HTR-8/SVneo (cell line): ENCODE measurements around the gene PIGZ.

ENCODE experiments used
- DNase-seq: peaks from one replicate; pipeline ENCODE4 v3.0.0; 2011; ENCODE audit warnings: low spot score, mixed read lengths; ENCODE audit not compliant: insufficient read length
- FAIRE-seq: peaks from 2 replicates; lab custom pipeline; 2011; peaks lifted over from hg19 to GRCh38; lab: Jason Lieb, UNC

The PIGZ gene

DNA sequence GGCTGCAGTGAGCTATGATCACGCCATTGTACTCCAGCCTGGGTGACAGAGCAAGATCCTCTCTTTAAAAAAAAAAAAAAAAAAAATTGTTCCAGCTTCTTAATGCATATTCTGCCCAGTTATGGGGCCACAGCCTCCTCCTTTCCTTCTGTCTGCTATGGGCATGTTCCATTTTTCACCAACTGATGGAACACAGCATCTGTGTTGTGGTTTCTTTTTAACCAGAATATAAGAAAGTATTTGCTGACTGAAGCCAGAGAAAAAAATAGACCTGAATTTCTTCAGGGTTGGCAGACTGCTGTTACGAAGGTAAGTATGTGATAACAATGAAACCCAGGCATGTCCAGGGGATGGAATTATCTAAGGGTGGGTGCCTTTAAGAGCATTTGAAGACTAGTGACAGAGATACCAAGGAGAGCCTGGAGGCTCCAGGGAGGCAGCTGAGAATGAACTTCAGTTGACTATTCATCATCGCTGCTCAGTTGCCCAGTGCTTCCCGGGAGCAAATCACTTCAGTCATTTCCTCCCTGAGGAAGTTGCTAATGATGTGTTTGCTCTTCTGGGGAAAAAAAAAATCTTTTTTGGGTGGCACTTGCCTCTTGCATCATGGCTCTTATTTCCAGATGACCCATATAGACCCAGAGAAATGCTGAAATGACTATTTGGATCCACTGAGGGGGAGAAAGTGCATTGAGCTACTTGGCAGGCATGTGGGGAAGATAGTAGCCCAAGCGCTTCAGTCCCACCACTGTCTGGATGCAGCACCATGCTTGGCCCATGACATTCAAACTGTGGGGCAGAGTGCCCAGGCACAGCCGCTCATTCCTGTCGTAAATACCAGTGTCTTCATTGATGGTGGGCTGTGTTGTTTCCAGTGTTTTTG is 40.8 kb downstream of the PIGZ start:
- FAIRE-seq, result no peak
- no peak for DNase-seq

DNA sequence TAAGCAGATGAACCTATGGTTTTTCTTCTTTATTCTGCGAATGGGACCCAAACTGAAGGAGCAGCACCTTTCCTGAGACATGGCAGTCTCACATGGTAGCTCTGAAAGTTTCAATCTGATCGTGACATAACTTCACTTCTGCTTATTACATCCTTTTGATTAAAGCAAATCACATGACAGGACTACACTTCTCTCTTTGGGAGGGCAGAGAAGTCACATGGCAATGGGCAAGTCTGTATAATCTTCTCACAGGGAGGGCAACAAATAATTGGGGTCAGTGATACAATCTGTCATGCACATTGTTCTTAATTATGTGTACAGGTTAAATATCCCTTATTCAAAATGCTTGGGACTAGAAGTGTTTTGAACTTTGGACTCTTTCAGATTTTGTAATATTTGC is 47.9 kb downstream of the PIGZ start:
- no peak for FAIRE-seq

DNA sequence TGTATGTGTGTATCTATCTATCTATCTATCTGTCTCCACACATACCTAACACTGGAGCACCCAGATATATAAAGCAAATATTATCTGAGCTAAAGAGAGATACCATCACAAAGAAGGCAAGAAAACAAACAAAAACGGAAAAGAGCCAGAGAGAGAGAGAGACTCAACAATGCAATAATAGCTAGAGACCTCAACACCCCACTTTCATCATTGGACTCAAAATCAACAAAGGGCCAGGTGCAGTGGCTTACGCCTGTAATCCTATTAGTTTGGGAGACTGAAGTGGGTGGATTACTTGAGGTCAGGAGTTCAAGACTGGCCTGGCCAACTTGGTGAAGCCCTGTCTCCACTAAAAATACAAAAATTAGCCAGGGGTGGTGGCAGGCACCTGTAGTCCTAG is 49.7 kb downstream of the PIGZ start:
- DNase-seq, result no peak
- FAIRE-seq, result no peak

More for the DNA sequence above, 47.9 kb downstream of the PIGZ start:
- DNase-seq, result no peak

DNA sequence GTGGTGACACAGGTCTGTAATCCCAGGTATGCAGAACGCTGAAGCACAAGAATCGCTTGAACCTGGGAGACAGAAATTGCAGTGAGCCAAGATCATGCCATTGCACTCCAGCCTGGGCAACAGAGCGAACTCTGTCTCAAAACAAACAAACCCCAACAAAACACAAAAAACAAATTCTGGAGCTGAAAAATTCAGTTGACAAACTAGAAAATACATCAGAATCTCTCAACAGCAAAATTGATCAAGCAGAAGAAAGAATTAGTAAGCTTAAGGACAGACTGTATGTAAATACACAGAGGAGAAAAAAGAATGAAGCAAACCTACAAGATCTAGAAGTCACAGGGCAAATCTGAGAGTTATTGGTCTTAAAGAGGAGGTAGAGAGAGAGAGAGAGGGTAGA is 51.6 kb downstream of the PIGZ start:
- FAIRE-seq (no peak), DNase-seq (no peak)

DNA sequence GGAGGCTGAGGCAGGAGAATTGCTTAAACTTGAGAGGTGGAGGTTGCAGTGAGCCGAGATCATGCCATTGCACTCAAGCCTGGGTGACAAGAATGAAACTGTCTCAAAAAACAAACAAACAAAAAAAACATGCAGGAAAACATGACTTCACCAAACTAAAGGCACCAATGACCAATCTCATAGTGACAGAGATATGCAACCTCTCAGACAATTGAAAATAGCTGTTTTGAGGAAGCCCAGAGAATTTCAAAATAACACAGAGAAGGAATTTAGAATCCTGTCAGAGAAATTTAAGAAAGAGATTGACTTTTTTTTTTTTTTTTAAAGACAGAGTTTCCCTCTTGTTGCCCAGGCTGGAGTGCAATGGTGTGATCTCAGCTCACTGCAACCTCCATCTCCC is 52.4 kb downstream of the PIGZ start:
- DNase-seq (no peak), FAIRE-seq (no peak)

DNA sequence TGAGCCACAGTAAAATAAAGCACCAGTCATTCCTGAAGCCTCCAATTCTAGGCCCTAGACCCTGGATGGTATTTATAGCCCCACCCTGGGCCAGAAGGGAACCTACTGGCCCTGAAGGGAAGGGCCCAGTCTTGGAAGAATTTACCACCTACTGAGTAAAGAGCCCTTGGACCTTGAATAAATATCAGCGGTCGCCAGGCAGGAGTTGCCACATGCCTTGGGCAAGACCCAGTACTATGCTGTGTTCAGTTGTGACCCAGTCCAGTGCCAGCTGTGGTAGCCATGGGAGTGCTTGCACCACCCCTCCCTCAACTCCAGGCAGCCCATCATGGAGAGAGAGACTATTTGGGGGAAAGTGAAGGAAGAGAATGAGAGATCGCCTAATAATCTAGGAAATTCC is 53.3 kb downstream of the PIGZ start:
- DNase-seq (no peak), FAIRE-seq (no peak)

DNA sequence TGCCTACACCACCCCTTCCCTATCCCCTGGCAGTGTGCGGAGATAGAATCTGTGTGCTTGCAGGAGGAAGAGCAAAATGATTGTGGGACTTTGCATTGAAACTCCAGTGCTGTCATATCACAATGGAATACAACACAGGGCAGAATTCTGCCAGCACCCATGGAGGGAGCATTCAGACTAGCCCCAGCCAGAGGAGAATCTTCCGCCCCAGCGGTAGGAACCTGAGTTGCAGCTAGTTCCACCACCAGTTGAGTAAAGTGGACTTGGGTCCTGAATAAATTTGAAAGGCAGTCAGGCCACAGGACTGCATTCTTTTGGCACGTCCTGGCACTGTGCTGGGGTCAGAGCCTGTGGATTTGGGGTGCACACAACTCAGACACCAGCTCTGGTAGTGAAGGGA is 53.8 kb downstream of the PIGZ start:
- DNase-seq (no peak), FAIRE-seq (no peak)

DNA sequence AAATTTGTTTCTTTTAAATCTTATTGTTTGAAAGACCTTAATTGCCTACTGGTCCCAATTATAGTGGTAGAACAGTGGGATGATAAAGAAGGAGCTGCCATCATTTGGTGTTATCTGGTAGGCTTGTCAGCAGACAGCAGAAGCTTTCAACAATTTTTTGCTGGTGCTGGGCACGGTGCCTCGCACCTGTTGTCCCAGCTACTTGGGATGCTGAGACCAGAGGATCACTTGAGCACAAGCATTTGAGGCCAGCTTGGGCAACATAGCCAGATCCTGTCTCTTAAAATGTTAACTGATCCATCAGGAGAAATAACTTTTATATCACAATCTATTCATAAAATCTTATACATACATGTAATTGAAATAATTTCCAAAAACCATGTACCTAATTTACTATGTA is 64.9 kb downstream of the PIGZ start:
- no peak for FAIRE-seq
- DNase-seq, result no peak

DNA sequence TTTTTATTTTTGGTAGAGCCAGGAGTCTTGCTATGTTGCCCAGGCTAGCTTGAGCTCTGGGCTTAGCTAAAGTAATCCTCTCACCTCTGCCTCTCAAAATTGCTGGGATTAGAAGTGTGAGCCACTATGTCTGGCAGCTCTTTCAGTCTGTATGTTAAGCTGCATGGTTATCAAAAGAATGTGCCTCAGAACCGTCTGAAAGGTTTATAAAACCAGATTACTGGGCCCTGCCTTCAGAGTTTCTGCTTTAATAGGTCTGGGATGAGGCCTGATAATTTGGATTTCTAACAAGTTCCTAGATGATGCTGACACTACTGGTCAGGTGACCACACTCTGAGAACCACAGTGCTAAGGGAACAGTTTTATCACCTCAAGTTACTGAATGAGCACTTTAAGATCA is 66.3 kb downstream of the PIGZ start:
- no peak for FAIRE-seq

DNA sequence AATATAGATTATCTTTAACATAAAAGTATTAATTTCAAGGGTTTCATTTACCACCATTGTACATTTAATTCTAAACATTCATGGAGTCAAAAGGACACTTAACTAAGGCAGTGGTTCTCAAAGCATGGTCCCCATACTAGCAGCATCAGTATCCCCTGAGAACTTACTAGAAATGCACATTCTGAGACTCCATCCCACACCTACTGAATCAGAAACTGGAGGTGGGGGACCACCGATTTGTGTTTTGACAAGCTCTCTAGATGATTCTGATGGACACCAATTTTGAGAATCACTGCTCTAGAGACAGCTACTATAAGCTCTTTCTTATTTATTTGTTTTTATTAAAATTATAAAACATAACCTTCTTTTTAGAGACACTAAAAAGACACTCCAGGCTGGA is 66.9 kb downstream of the PIGZ start:
- no peak for FAIRE-seq

More for the DNA sequence above, 66.3 kb downstream of the PIGZ start:
- no peak for DNase-seq

More for the DNA sequence above, 66.9 kb downstream of the PIGZ start:
- DNase-seq, result no peak
